GM12878 (cell line): ENCODE data around the gene NEMP2. TPM values are rescaled to one million over a fixed set of nuclear protein-coding genes. Genes with fewer than 3 reads are reported as not detected.

Source experiments
- ATAC-seq: fragments of 200-7000 bp; cut with Tn5 transposase; 3 replicates; pipeline ENCODE4 v1.9.1; 2020; ENCODE audit warnings: mild to moderate bottlenecking, moderate library complexity
- BruUV-seq: library from RNA; stranded (reverse); fragments of 400-500 nt; replicated peaks from 2 replicates; lab custom pipeline; 2021; lab: Mats Ljungman, UMichigan
- CTCF ChIA-PET: fragments of 300-600 bp; sonication (Branson Sonifier 250); formaldehyde crosslinking; extraction: SDS; loops from one replicate; lab custom pipeline; 2021; ENCODE audit warnings: inconsistent platforms; lab: Yijun Ruan, JAX
- POLR2A ChIA-PET: fragments of 350-600 bp; formaldehyde crosslinking; extraction: SDS; loops from one replicate; lab custom pipeline; 2021; ENCODE audit warnings: inconsistent platforms; lab: Charles Lee
- RAD21 ChIA-PET: fragments of 300-600 bp; sonication (Branson Sonifier 250); formaldehyde crosslinking; loops from one replicate; lab custom pipeline; 2023; ENCODE audit warnings: antibody characterized with exemption; ENCODE audit not compliant: unreplicated experiment; lab: Charles Lee
- SMC1A ChIA-PET: fragments of 300-600 bp; sonication (Branson Sonifier 250); formaldehyde crosslinking; loops from one replicate; lab custom pipeline; 2023; ENCODE audit not compliant: unreplicated experiment, uncharacterized antibody; lab: Charles Lee
- DNase-seq: peaks from one replicate; pipeline ENCODE4 v3.0.0-alpha.2; 2011; ENCODE audit warnings: low read depth, low spot score
- FAIRE-seq: peaks from 3 replicates; lab custom pipeline; 2011; peaks lifted over from hg19 to GRCh38; lab: Jason Lieb, UNC
- H2AFZ ChIP-seq: 2 replicates; pipeline ENCODE4 v1.6.0; 2011; ENCODE audit warnings: low read depth, low read length, control low read depth; ENCODE audit not compliant: control insufficient read depth
- H3K27ac ChIP-seq: 2 replicates; pipeline ENCODE4 v1.5.1; 2011; ENCODE audit warnings: control low read depth; ENCODE audit not compliant: control insufficient read depth, insufficient read depth
- H3K27me3 ChIP-seq, 2 experiments: replicated peaks in 1 of 2; 2 replicates each; pipeline versions ENCODE4 v1.6.0 to v1.6.1; 2011; ENCODE audit warnings: low read length in 1 of 2; ENCODE audit not compliant: control insufficient read depth in 2 of 2, insufficient read depth in 2 of 2
- H3K36me3 ChIP-seq, 2 experiments: 2 replicates each; pipeline ENCODE4 v1.5.1; 2011; ENCODE audit warnings: low read length in 1 of 2; ENCODE audit not compliant: control insufficient read depth in 2 of 2, insufficient read depth in 2 of 2
- H3K4me1 ChIP-seq: 2 replicates; pipeline ENCODE4 v1.6.1; 2011; ENCODE audit warnings: mild to moderate bottlenecking, low read length, moderate library complexity, mixed read lengths; ENCODE audit not compliant: control insufficient read depth, insufficient read depth
- H3K4me2 ChIP-seq: 2 replicates; pipeline ENCODE4 v1.6.0; 2011; ENCODE audit warnings: control low read depth; ENCODE audit not compliant: control insufficient read depth, insufficient read depth
- H3K4me3 ChIP-seq: fragments of 200-600 bp; sonication (generic); 2 replicates; pipeline ENCODE4 v1.5.1; 2016
- H3K79me2 ChIP-seq: 2 replicates; pipeline ENCODE4 v1.6.0; 2011; ENCODE audit warnings: low read length; ENCODE audit not compliant: control insufficient read depth, insufficient read depth
- H3K9ac ChIP-seq: 2 replicates; pipeline ENCODE4 v1.8.0; 2011; ENCODE audit warnings: low read length, control low read depth, mixed read lengths; ENCODE audit not compliant: control insufficient read depth, insufficient read depth
- H3K9me3 ChIP-seq: replicated peaks from 3 replicates; pipeline ENCODE4 v1.5.1; 2011; ENCODE audit warnings: mild to moderate bottlenecking, low read length; ENCODE audit not compliant: control insufficient read depth, insufficient read depth
- H4K20me1 ChIP-seq: 2 replicates; pipeline ENCODE4 v1.6.0; 2011; ENCODE audit not compliant: control insufficient read depth, insufficient read depth
- CTCF ChIP-seq, 3 experiments: IDR thresholded peaks in 2 of 3; conservative IDR thresholded peaks in 1 of 3; 2 replicates each; pipeline ENCODE4 v1.5.1; 2011; ENCODE audit warnings: low read depth in 3 of 3, low read length in 3 of 3, mild to moderate bottlenecking in 3 of 3, control low read depth in 2 of 3, moderate library complexity in 2 of 3, inconsistent platforms in 1 of 3, mixed read lengths in 1 of 3; ENCODE audit not compliant: control insufficient read depth in 2 of 3, insufficient read depth in 1 of 3; ENCODE audit errors: extremely low read depth in 1 of 3
- MTA3 ChIP-seq: IDR thresholded peaks from 2 replicates; pipeline ENCODE4 v1.6.1; 2012; ENCODE audit warnings: low read length, inconsistent platforms, borderline replicate concordance
- WGBS: methylation state at CpG from one replicate; pipeline ENCODE4 v1.1.6; 2016; ENCODE audit warnings: low lambda C conversion rate; ENCODE audit not compliant: insufficient replicate concordance, insufficient coverage; ENCODE audit errors: missing lambda C conversion rate; 5-methylcytosine and 5-hydroxymethylcytosine counted together
- in situ Hi-C: fragments of 300-500 bp; cut with MboI; formaldehyde crosslinking; loops from 9 replicates; pipeline ENCODE4 v1.14.3; 2018; ENCODE audit warnings: mixed read lengths
- intact Hi-C: fragments of 100-400 bp; cut with micrococcal nuclease; formaldehyde crosslinking; loops from one replicate; pipeline ENCODE4 v1.14.2; 2022; ENCODE audit not compliant: unreplicated experiment
- polyA plus RNA-seq, 11 experiments: library from polyadenylated mRNA; depleted of rRNA in 4 of 11; unstranded in 6 of 11; stranded (reverse) in 5 of 11; fragments of >200 nt; fragmentation: Nextera tagmentation in 4 of 11; fragmentation: Illumina TruSeq in 1 of 11; extraction: Ambion mirVana in 4 of 11; extraction: Trizol in 1 of 11; gene quantifications; 1 replicate in 1 of 11; 2 replicates in 10 of 11; pipeline versions ENCODE4 v1.2.1 to v1.2.3, GENCODE V29; 2011 to 2016; ENCODE audit warnings: inconsistent platforms in 2 of 11, missing spikeins in 2 of 11, low read depth in 1 of 11
- total RNA-seq, 4 experiments: library from RNA; depleted of rRNA in 3 of 4; stranded (reverse); fragments of >200 nt in 3 of 4; fragmentation: Illumina TruSeq in 1 of 4; extraction: Trizol in 1 of 4; gene quantifications; 2 replicates each; pipeline versions ENCODE4 v1.2.1 to v1.2.3, GENCODE V29; 2013 to 2021

The NEMP2 gene
- total and polyA plus RNA-seq, 10 of the 15 experiments (the other 5 are each of a cell fraction or from before 2014, with no cell fraction given) = 2.3 to 14.0 (median 8.1) TPM

GRCh38 chr2:190481339-190481738, 53.2 kb downstream of the NEMP2 start:
- ChIA-PET POLR2A (interaction anchor here (0.6 to 1.5 kb wide), 2 partner anchors 9 to 19 kb away, joined by 3 to 4 read pairs; no protein-coding TSS in a partner anchor), SMC1A (interaction anchor here (0.7 to 1.8 kb wide), 8 partner anchors 11 to 148 kb away, joined by 3 to 8 read pairs (median 4); no protein-coding TSS in a partner anchor), RAD21 (interaction anchor here (1.0 to 1.2 kb wide), 2 partner anchors 11 to 14 kb away, joined by 3 to 4 read pairs; no protein-coding TSS in a partner anchor), CTCF (interaction anchor here (1.3 to 1.7 kb wide), 6 partner anchors 11 to 198 kb away, joined by 3 to 4 read pairs (median 3); no protein-coding TSS in a partner anchor)
- TF ChIP-seq CTCF (IDR thresholded peaks at IDR 0.05 in 2 of 3, conservative IDR thresholded peaks at IDR 0.05 in 1 of 3; ENCODE audit: control insufficient read depth in 2 of 3, extremely low read depth in 1 of 3, insufficient read depth in 1 of 3, low read depth in 3 of 3, low read length in 3 of 3) = 0 out of 6 replicates have a peak, but pooled peaks of 1 of the 3 experiments have one; percentile 1
- TF ChIP-seq MTA3 = no peak
- H3K79me2 ChIP-seq = no peaks in the 10 kb centered on the region
- H3K4me3 ChIP-seq = no peak overlapping the region
- H4K20me1 ChIP-seq = no peaks in the 10 kb centered on the region
- no peaks in the 10 kb centered on the region for H3K4me1 ChIP-seq
- FAIRE-seq = no peak
- intact Hi-C loops = no loop called here
- DNase-seq = no peak
- 93% methylated on average over 2 of the region's 2 CpGs for WGBS
- no TSS peak for BruUV-seq
- in situ Hi-C loops = no loop called here
- H3K9ac ChIP-seq = no peak overlapping the region
- no peak overlapping the region for H2AFZ ChIP-seq
- H3K9me3 ChIP-seq = no peaks in the 10 kb centered on the region
- no peak for ATAC-seq
- H3K27me3 ChIP-seq = no peaks in the 10 kb centered on the region
- H3K27ac ChIP-seq = no peak overlapping the region
- H3K36me3 ChIP-seq = peaks cover 0 to 8% of the 10 kb centered on the region in 2 experiments; a peak in 1 of 4 replicates
- no peak overlapping the region for H3K4me2 ChIP-seq
